ENCODE measurements around the gene MEI1. TPM values are rescaled to one million over a fixed set of nuclear protein-coding genes. Genes with fewer than 3 reads are reported as not detected.
A peak's percentile ranks its signal among the peaks of the same experiment; 100 is the strongest.

The MEI1 gene
- total RNA-seq, 1 experiment from 2014 or later = 0.20 TPM

DNA sequence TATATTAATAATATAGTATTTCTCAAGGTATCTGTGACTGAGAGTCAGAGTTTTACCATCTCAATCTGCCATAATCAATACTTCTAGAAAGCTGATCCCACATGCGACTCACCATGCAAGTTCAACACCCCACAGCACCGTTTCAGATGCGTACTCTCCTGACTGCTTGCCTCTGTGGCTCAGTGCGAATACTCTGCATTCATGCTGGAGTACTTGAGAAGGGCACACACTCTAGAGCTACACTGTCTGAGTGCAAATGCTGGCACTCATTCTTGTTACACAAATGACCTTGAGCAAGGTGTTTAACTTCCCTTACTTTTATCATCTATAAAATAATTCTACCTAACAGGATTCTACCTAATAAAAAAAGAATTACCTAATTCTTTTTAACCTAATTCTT lies 23.2 kb upstream of the MEI1 start:
- H2BK20ac ChIP-seq (ENCODE audit: low read depth, low read length, poor library complexity, severe bottlenecking) = no peak overlapping the region
- H2AFZ ChIP-seq (ENCODE audit: low read length) = no peak overlapping the region
- no peak overlapping the region for H2BK120ac ChIP-seq (ENCODE audit: low read depth, low read length, poor library complexity, severe bottlenecking)
- H2BK15ac ChIP-seq (ENCODE audit: low read depth, low read length) = no peak overlapping the region
- TF ChIP-seq CTCF (conservative IDR thresholded peaks at IDR 0.05) = no peak
- no peaks in the 10 kb centered on the region for H3K4me1 Mint-ChIP-seq
- no peak overlapping the region for H3K27ac ChIP-seq (ENCODE audit: insufficient read length, low read depth, low read length)
- no peak overlapping the region for H3T11ph ChIP-seq (ENCODE audit: low read length)
- no peak for DNase-seq
- H4K5ac ChIP-seq (ENCODE audit: insufficient read length, low read depth, low read length) = no peak overlapping the region
- no peak overlapping the region for H2AK5ac ChIP-seq (ENCODE audit: insufficient read length, low read length)
- no peak overlapping the region for H3K18ac ChIP-seq (ENCODE audit: insufficient read length, low read depth, low read length)
- peaks cover 46 to 67% (median 55%) of the 10 kb centered on the region in 3 experiments; a peak in 6 of 7 replicates for H3K36me3 Mint-ChIP-seq (ENCODE audit: insufficient read depth in 1 of 3, low read depth in 3 of 3)
- H3K27me3 ChIP-seq (ENCODE audit: insufficient read depth, low read length) = no peaks in the 10 kb centered on the region
- no peak overlapping the region for H3K14ac ChIP-seq (ENCODE audit: insufficient read depth, low read length)
- no peak overlapping the region for H3K9ac ChIP-seq (ENCODE audit: extremely low read depth, insufficient read length, low read length)
- no peak overlapping the region for H4K8ac ChIP-seq (replicated peaks; ENCODE audit: insufficient read length, low read depth, low read length)
- no peak overlapping the region for H3K4ac ChIP-seq (ENCODE audit: low read depth, low read length)
- H3K23ac ChIP-seq (ENCODE audit: insufficient read length, low read depth, low read length) = no peak overlapping the region
- no CpG with 5 or more reads among the region's 4 CpGs for WGBS (ENCODE audit: extremely low coverage, insufficient read length, low lambda C conversion rate)
- no peak overlapping the region for H2BK12ac ChIP-seq (ENCODE audit: insufficient read length, low read depth, low read length)
- H3K4me1 ChIP-seq (ENCODE audit: insufficient read depth, low read length) = no peaks in the 10 kb centered on the region
- H3K27me3 Mint-ChIP-seq (ENCODE audit: low read depth) = no peaks in the 10 kb centered on the region
- no peak overlapping the region for H4K91ac ChIP-seq (ENCODE audit: insufficient read length, low read depth, low read length)
- no peak overlapping the region for H3K4me2 ChIP-seq (ENCODE audit: insufficient read depth, insufficient read length, low read length)
- peak overlapping the region in 2 of 3 experiments; percentile 49 to 76; a peak in 3 of 7 replicates for H3K27ac Mint-ChIP-seq
- peaks cover 4% of the 10 kb centered on the region for H3K79me1 ChIP-seq (ENCODE audit: insufficient read depth, low read depth, low read length, poor library complexity, severe bottlenecking)
- H3K9me3 ChIP-seq (ENCODE audit: control insufficient read depth, low read depth, low read length) = no peaks in the 10 kb centered on the region
- H3K23me2 ChIP-seq (ENCODE audit: insufficient read length, low read depth, low read length, poor library complexity, severe bottlenecking) = no peaks in the 10 kb centered on the region
- no peak overlapping the region for H3K4me3 Mint-ChIP-seq
- H2BK5ac ChIP-seq (ENCODE audit: insufficient read length, low read length) = no peak overlapping the region
- no peaks in the 10 kb centered on the region for H4K20me1 ChIP-seq (ENCODE audit: control insufficient read depth, insufficient read depth, insufficient read length)
- no peaks in the 10 kb centered on the region for H3K9me3 Mint-ChIP-seq
- H3K79me2 ChIP-seq (ENCODE audit: insufficient read depth, low read length) = no peaks in the 10 kb centered on the region; the same call in 1 of the 2 replicates
- H3K56ac ChIP-seq (ENCODE audit: insufficient read length, low read depth, low read length) = no peak overlapping the region

Data from H9 (cell line).